Esophagus muscularis mucosa (tissue), 4 donors: Measurements from ENCODE around the gene KLK11.

Experiments
- EP300 ChIP-seq: sonication (generic); formaldehyde crosslinking; IDR thresholded peaks from one replicate; pipeline ENCODE4 v1.6.1; 2017; ENCODE audit warnings: antibody characterized with exemption
- POLR2A ChIP-seq: fragments of 450-650 bp; IDR thresholded peaks from one replicate; pipeline ENCODE4 v1.6.1; 2017; ENCODE audit warnings: antibody characterized with exemption, moderate library complexity, mild to moderate bottlenecking, low read depth
- POLR2AphosphoS5 ChIP-seq, 2 donors: sonication (generic); formaldehyde crosslinking; IDR thresholded peaks; one replicate each; pipeline ENCODE4 v1.6.1; 2017; ENCODE audit warnings: antibody characterized with exemption in 2 of 2
- TF ChIP-seq, protein P1 (sequence below), 3 experiments: fragments of 200-600 bp in 2 of 3; fragments of 450-650 bp in 1 of 3; sonication (generic) in 2 of 3; IDR thresholded peaks; one replicate each; pipeline ENCODE4 v1.5.1; 2017 to 2019; ENCODE audit warnings: antibody characterized with exemption in 3 of 3, mild to moderate bottlenecking in 2 of 3, moderate library complexity in 1 of 3

DNA sequence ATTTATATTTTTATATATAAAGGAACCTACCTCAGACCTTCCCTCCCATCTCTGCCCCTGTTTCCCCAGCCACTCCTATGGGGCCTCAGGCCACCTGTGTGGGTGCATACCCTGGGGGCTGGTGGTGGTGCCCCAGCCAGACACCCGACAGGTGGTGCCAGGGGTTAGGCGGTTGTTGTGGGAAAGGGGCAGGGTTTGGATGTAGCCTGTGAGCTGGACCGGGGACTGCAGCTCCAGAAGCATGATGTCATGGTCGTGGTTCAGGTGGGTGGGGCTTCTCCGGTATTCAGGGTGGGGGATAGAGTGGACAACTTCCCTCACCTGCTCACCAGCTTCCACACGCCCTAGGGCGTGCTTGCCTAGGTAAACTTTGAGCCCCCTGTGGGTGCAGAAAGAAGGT lies 33.3 kb upstream of the KLK11 start:
- TF ChIP-seq, protein P1, sequence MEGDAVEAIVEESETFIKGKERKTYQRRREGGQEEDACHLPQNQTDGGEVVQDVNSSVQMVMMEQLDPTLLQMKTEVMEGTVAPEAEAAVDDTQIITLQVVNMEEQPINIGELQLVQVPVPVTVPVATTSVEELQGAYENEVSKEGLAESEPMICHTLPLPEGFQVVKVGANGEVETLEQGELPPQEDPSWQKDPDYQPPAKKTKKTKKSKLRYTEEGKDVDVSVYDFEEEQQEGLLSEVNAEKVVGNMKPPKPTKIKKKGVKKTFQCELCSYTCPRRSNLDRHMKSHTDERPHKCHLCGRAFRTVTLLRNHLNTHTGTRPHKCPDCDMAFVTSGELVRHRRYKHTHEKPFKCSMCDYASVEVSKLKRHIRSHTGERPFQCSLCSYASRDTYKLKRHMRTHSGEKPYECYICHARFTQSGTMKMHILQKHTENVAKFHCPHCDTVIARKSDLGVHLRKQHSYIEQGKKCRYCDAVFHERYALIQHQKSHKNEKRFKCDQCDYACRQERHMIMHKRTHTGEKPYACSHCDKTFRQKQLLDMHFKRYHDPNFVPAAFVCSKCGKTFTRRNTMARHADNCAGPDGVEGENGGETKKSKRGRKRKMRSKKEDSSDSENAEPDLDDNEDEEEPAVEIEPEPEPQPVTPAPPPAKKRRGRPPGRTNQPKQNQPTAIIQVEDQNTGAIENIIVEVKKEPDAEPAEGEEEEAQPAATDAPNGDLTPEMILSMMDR (IDR thresholded peaks at IDR 0.05), result no peak
- no peak for TF ChIP-seq POLR2AphosphoS5 (IDR thresholded peaks at IDR 0.05)
- TF ChIP-seq POLR2A, result no peak
- TF ChIP-seq EP300, result no peak
